Tibial artery (tissue), 4 donors: ENCODE results near the gene RIPK3.

Source experiments
- DNase-seq, 2 donors: peaks; one replicate each; pipeline ENCODE4 v3.0.0-alpha.2; 2019
- H3K27ac ChIP-seq, 2 donors: fragments of 200-600 bp; sonication (generic) in 1 of 2; 1 replicate in 1 of 2; 2 replicates in 1 of 2; pipeline ENCODE4 v1.5.1; 2018 to 2019; ENCODE audit warnings: mild to moderate bottlenecking in 1 of 2
- H3K27me3 ChIP-seq, 2 donors: fragments of 200-600 bp; sonication (generic) in 1 of 2; one replicate each; pipeline versions ENCODE4 v1.5.1 to v1.6.0; 2016 to 2019
- H3K36me3 ChIP-seq, 3 donors: fragments of 200-600 bp; sonication (generic) in 2 of 3; one replicate each; pipeline ENCODE4 v1.5.1; 2016 to 2019; ENCODE audit warnings: mild to moderate bottlenecking in 2 of 3
- H3K4me1 ChIP-seq, 4 donors: fragments of 200-600 bp; sonication (generic) in 2 of 4; 1 replicate in 3 of 4; 2 replicates in 1 of 4; pipeline ENCODE4 v1.5.1; 2016 to 2019
- H3K4me3 ChIP-seq, 2 donors: fragments of 200-600 bp; sonication (generic) in 1 of 2; 1 replicate in 1 of 2; 2 replicates in 1 of 2; pipeline ENCODE4 v1.5.1; 2018 to 2019; ENCODE audit warnings: mild to moderate bottlenecking in 2 of 2
- H3K9me3 ChIP-seq, 3 donors: fragments of 200-600 bp; sonication (generic) in 1 of 3; one replicate each; pipeline ENCODE4 v1.5.1; 2016 to 2019
- intact Hi-C: fragments of 100-400 bp; cut with DNase I; formaldehyde crosslinking; loops from one replicate; pipeline ENCODE4 v1.15.0; 2023; ENCODE audit warnings: low total_unique reads
- TF ChIP-seq, protein P1 (sequence below), 2 experiments: fragments of 200-600 bp in 1 of 2; fragments of 450-650 bp in 1 of 2; IDR thresholded peaks; one replicate each; pipeline ENCODE4 v1.5.1; 2017 to 2019; ENCODE audit warnings: antibody characterized with exemption in 2 of 2, mild to moderate bottlenecking in 1 of 2, moderate library complexity in 1 of 2

The RIPK3 gene

DNA sequence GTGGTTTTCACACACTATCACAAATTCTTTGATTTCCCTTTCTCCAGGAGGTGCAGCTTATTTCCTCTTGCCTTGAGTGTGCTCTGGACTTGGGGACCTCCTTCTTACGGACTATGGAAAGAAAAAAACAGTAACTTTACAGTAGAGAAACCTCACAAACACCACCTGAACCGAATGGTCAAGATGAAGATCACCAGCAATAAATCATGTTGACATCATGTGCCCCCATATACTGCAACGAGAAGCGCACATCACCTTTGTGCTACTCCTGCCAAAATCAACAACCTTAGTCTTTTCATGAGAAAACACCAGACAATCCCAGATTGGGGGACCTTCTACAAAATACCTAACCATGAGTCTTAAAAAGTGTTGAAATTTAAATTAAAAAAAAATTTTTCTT, 45.7 kb upstream of the RIPK3 start:
- Histone ChIP-seq H3K4me3 (no peak overlapping the region), H3K27ac (no peak overlapping the region), H3K36me3 (no peaks in the 10 kb centered on the region), H3K27me3 (peaks cover 0 to 6% of the 10 kb centered on the region in 2 donors), H3K4me1 (no peaks in the 10 kb centered on the region), H3K9me3 (no peaks in the 10 kb centered on the region)
- TF ChIP-seq, protein P1, sequence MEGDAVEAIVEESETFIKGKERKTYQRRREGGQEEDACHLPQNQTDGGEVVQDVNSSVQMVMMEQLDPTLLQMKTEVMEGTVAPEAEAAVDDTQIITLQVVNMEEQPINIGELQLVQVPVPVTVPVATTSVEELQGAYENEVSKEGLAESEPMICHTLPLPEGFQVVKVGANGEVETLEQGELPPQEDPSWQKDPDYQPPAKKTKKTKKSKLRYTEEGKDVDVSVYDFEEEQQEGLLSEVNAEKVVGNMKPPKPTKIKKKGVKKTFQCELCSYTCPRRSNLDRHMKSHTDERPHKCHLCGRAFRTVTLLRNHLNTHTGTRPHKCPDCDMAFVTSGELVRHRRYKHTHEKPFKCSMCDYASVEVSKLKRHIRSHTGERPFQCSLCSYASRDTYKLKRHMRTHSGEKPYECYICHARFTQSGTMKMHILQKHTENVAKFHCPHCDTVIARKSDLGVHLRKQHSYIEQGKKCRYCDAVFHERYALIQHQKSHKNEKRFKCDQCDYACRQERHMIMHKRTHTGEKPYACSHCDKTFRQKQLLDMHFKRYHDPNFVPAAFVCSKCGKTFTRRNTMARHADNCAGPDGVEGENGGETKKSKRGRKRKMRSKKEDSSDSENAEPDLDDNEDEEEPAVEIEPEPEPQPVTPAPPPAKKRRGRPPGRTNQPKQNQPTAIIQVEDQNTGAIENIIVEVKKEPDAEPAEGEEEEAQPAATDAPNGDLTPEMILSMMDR (IDR thresholded peaks at IDR 0.05) = no peak
- intact Hi-C loops = no loop called here
- no peak for DNase-seq

DNA sequence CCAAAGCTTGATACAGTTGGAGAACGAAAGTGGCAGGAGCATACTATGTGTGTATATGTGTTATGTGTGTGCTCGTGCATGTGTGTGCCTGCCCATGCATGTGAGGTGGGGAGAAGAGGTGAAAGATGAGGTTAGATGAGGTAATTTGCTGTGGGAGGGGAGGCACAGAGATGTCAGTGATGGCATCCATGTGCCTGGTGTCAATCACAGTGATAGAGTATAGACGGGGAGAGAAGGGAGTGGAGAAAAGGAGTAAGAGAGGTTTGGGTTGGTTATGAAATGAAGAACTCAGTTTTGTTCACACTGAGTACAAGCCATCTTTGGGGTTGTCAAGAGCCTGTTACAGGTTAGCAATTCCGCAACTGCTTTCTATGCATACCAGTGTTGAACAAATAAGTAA, 44.4 kb upstream of the RIPK3 start:
- no peaks in the 10 kb centered on the region for H3K9me3 ChIP-seq
- peaks cover 0 to 3% of the 10 kb centered on the region in 2 donors for H3K27me3 ChIP-seq
- DNase-seq = no peak
- no peaks in the 10 kb centered on the region for H3K36me3 ChIP-seq
- intact Hi-C loops = no loop called here
- TF ChIP-seq, protein P1 (IDR thresholded peaks at IDR 0.05) = no peak
- no peaks in the 10 kb centered on the region for H3K4me1 ChIP-seq
- H3K4me3 ChIP-seq = no peak overlapping the region
- H3K27ac ChIP-seq = no peak overlapping the region

DNA sequence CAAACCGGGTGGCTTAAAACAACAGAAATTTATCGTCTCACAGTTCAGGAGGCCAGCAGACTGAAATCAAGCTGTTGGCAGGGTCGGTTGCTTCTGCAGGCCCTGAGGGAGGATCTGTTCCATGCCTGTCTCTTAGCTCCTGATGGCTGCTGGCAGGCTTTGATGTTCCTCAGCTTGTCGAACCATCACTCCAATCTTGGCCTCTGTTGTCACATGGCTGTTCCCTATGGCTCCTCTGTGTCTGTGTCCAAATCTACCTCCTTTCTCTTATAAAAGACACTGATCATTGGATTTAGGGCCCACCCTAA, 42.2 kb upstream of the RIPK3 start:
- H3K27ac ChIP-seq = no peak overlapping the region
- intact Hi-C loops = no loop called here
- H3K4me3 ChIP-seq = no peak overlapping the region
- TF ChIP-seq, protein P1 (IDR thresholded peaks at IDR 0.05) = no peak
- no peak for DNase-seq
- H3K4me1 ChIP-seq = peaks cover 0 to 3% (median 0%) of the 10 kb centered on the region in 4 donors
- peaks cover 0 to 7% (median 0%) of the 10 kb centered on the region in 3 donors for H3K36me3 ChIP-seq
- peaks cover 0 to 3% of the 10 kb centered on the region in 2 donors for H3K27me3 ChIP-seq
- H3K9me3 ChIP-seq = no peaks in the 10 kb centered on the region

DNA sequence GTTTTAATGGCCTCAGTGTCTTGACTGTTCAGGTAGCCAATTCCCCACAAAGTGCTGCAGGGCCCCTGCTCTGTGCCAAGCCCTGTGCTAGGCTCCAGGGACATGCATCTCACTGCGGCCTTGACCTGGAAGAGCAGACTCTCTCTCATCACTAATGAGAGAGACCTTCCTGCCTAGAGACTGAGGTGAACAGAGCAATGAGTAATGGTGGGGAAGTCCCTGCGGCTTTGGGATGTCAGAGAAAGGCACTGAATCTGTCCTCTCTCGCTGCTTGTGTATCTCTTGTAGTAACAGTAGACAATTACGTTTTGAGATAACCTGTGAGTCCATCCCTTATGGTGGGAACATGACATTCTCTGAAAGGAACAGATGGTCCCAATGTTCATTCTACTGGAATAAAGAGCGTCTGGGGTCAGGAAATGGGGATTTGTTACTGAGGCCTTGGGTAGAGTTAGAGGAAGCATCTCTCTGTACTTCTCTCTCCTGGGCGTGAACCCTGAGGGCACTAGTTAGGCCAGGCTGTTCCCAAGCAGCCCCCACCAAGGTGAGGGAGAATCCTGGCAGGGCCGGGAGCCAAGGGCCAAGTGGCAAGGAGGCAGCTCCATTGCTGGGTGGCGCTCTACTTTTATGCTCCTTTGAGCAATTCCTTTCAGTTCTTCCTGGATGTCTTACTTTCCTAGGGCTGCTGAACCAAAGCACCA, 41.7 kb upstream of the RIPK3 start:
- Histone ChIP-seq H3K4me3 (no peak overlapping the region), H3K27ac (no peak overlapping the region), H3K4me1 (peaks cover 0 to 3% (median 0%) of the 10 kb centered on the region in 4 donors), H3K9me3 (no peaks in the 10 kb centered on the region), H3K36me3 (peaks cover under 1 to 12% (median 1%) of the 10 kb centered on the region in 3 donors), H3K27me3 (peaks cover 0 to 3% of the 10 kb centered on the region in 2 donors)
- intact Hi-C loops = no loop called here
- no peak for DNase-seq
- TF ChIP-seq, protein P1 (IDR thresholded peaks at IDR 0.05) = no peak

DNA sequence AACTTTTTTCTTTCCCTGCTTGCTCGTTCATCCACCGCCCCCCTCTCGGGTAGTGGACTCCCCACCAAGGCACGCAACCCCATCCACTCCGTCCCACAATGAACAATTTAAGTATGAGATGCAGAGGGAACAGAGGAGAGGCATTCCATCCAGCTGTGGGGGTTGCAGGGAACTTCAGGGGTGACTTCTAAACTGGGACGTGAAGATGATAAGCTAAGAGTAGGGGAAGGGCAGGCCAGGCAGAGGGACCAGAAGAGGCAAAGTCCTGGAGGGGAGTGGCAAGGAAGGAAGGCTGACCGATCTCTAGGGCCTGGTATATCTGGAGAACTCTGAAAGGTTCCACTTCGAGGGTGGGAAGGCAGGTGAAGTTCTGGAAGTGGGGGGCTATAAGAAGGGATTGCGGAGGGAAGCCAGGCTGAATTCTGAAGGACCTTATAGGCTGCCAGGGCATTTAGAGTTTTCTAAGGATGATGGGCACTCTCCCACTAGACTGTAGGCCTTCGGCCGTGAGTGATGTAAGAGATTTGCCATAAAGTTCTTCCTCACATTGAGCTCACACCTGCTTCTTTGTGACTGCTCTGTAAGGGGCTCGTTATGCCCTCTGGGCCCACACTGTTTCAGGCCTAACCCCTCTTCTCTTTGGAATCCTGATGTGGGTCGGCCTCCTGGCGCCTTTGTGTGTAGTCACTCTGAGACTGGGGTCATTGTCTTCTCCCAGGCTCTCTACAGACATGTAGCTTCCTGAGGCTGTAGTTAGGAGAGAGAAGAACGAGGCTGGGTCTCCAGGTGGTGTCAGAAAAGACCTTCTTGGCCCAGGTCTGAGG, 40.3 kb upstream of the RIPK3 start:
- Histone ChIP-seq H3K4me1 (peaks cover 0 to 3% (median 0%) of the 10 kb centered on the region in 4 donors), H3K9me3 (no peaks in the 10 kb centered on the region), H3K27me3 (peaks cover 0 to 3% of the 10 kb centered on the region in 2 donors), H3K36me3 (peaks cover 7 to 26% (median 13%) of the 10 kb centered on the region in 3 donors), H3K27ac (no peak overlapping the region), H3K4me3 (no peak overlapping the region)
- intact Hi-C loops = no loop called here
- no peak for DNase-seq
- TF ChIP-seq, protein P1 (IDR thresholded peaks at IDR 0.05) = no peak
